Measurements from ENCODE around the gene FANCE.
"Not testable (repeated sequence)": the region's sequence is repeated elsewhere in the genome, so short reads cannot be mapped to it uniquely, and the experiment has no call there.

Gene FANCE

DNA sequence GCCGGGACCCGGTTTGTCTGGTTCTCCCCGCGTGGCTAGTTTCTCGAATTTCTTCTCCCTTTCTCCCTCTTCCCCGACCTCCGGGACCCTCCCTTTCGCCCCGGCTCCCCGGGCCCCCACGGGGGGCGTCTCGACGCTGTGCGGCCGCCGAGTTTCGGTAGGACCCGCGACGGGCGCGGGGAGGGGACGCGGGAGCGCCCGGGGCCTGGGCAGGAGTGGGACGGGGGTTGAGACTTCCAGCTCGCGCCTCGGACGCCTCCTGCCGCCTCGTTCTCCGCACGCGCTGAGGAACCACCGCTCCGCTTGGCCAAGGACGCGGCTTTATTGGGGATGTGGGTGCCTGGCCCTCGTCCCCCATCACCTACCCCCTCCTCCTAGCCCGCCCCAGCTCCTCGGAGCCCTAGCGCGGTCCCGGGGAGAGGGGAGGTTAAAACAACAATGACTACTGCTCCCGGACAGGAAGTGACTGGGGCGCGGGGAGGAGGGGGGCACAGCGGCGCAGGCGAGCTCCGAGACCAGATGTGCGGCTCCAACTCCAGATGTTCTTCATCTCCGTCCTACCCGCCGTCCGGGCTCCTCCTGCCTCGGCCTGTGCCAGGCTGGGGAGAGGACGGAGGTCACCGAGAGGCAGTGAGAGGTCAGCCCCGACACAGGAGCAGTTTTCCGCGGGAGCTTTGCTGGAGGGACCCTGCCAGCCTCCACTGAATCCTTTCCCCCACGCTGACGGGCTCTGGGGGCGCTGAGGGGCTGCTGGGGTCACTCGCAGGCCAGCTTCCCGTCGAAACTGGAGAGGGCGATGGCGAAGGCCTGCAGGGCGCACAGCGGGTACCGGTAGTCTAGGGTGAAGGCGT is 45.7 kb downstream of the FANCE start:
- DNase-seq (ENCODE audit: low read depth) = no peak

DNA sequence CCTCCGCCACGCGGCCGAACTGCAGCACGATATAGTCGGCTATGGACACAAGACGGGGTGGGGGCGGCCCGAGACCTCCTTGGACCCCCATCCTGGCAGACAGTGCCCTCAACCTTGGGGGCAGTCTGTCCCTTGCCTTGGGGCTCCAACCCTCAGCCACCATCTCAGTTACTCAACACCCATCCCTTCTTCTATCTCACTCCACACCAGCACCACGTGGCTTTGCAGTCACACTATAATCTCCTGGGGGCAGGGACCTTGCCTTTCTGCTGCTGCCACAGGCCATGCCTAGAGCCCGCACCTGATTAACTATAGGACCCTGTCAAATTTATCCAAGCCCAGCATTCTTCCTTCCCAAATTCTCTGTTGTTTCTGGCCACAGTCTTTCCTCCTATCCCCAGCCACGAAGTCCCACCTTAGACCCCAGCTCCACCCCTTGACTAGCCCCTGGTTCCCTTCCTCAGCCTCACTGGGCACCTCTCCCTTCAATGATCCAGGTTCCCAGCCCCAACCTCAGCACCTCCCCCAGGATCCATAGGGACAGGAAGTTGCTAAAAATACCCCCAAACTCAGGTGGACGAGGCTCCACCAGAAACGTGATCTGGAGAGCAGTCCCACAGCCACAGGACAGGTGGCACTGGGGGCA is 46.4 kb downstream of the FANCE start:
- DNase-seq (ENCODE audit: low read depth) = no peak

DNA sequence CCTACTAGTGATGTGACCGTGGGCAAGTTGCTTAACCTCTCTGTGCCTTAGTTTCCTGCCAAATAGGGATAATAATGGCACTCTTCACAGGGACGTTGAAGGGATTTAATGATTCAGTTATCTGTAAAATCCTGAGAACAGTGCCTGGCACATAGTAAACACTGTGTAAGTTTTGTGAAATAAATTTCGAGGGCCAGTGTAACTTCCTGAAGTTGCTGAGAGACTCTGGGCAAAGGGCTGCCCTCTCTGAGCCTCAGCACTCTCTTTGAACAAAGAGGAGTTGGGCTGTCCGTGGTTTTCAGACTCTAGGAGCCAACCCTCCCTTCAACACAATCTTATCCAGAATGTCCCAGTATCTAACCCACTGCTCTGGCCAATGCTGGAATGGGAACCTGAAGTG is 47.2 kb downstream of the FANCE start:
- DNase-seq (ENCODE audit: low read depth) = no peak

DNA sequence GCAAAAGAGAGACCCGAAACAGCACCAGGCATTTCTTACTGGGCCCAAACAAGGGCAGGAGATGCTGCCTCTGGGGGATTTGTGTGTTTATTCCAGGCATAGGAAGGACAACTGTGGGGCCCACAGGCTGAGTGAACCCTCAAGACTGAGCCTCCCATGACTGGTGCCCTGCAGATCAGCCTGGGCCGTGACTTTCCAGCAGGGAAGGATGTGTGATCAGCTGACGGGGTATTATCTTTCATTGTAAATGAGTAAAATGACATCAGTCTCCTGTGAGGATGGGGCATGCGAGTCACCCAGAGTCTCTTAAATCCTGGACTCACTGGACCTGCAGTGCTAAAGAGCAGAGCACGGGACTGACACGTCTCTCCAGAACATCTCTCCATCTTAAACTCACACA is 48.6 kb downstream of the FANCE start:
- DNase-seq (ENCODE audit: low read depth) = no peak

DNA sequence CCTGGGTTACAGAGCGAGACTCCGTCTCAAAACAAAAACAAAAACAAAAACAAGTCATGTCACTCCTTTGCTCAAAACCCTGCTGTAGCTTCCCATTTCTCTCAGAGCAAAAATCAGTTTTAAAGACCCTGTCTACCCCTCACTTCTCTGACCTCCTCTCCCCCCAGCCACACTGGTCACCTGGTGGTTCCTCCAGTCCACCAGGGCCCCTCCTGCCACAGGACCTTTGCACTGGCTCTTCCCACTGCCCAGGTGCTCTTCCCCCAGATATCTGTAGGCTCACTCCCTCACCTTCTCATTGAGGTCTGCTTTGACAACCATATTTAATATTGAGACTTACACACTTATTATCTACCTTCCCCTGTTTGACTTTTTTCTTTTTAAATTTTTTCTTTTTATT is 49.6 kb downstream of the FANCE start:
- no peak for DNase-seq (ENCODE audit: low read depth)

DNA sequence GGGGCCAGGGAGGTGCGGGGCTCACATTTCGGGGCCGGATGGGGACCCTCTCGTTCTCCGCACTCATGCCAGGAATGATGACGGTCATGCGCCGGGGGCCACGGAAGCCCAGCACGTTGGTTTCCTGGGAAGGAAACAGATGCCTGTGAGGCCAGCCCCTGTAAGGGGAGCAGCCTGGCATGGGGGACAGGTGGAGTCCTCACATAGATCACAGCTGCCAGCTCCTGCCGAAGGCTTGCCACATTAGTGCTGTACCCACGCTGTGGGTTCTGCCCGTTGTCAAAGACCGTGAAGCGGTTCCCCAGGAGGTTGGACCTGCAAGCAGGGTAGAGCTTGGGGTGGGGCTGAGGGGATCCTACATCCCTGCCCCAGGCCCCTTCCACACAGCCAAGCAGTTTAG is 51.4 kb downstream of the FANCE start:
- DNase-seq (ENCODE audit: low read depth) = no peak

DNA sequence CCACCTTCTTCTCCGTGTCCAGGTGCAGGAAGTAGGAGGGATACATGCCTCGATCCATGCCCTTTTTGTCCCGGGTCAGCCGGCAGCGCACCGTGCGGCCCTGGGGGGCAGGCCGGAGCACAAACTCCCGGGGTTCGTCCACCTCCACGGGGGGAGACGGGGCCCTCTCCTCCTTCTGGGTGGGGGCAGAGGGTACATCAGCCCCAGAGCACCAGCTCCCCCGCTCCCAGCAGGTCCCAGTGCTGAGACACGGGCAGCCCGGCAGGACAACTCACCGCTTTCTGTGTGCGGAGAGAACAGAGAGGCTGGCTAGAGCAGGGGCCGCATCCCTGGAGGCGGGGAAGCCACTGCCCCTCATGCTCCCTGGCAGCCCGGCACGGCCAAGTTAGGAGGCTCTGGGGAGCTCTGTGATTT is 53.9 kb downstream of the FANCE start:
- no peak for DNase-seq (ENCODE audit: low read depth)

DNA sequence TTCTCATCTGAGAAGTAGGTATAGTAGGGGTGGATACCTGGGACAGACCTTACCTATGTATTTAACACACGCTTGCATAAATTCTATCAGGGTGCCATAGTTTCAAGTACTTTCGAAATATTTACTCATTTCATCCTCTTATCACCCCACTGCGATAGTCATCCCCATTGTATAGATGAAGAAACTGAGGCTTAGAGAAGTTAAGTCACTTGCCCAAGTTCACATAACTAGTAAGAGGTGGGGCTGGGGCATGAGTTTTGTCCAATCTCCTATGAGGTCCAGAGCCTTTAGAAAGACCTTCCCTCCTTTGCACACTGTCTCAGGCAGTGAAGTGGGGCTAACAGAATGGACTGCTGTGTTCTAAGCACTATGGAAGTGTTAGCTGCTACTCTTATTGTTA is 54.4 kb downstream of the FANCE start:
- no peak for DNase-seq (ENCODE audit: low read depth)

DNA sequence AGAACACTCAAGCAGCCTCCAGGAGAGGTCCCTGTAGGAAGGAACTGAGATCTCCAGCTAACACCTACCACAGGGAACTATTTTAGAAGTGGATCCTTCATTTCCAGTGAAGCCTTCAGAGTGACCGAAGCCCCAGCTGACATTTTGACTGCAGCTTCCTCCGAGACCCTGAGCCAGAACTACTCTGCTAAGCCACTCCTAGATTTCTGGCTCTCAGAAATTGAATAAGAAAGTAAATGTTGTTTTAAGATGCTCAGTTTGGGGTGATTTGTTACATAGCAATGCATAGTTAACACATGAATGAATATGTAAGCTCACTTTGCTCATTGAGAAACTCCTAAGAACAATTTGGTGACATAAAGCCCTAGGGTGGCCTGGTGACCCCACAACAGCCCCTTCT is 55.1 kb downstream of the FANCE start:
- no peak for DNase-seq (ENCODE audit: low read depth)

DNA sequence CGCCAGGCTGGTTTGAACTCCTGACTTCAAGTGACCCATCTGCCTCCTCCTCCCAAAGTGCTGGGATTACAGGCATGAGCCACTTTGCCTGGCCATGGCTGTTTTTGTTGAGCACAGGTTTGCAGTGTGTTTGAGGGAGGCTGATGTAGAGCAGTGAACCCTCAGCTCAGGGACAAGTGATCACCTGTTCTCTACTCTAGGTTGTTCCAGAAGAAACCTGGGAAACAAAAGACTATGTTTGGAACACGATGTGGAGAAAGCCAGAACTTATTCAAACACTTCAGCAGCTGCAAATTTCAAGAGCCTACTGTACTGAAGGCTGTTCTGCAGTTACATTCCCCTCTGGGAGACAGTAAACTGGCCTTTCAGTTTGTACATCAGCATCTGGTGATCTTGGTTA is 55.9 kb downstream of the FANCE start:
- DNase-seq (ENCODE audit: low read depth) = no peak

DNA sequence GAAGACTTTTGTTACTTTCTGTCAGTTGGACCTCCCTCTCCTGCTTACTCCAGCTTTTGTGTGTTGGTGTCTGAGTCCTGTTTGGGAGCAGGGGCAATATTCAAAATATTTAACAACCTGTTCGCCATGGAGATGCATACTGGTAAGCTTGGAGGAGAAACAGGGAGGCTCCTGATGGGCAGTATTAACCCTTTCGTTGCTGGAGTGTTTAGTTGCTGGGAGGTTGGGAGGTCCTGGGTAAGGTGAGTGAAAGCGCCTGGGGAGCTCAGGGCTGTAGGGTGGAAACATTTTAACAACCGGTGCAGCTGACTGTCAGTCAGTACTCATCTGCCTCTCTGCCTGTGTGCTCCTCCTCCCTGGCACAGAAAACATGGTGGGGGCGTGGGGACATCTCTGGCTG is 56.4 kb downstream of the FANCE start:
- DNase-seq (ENCODE audit: low read depth) = no peak

DNA sequence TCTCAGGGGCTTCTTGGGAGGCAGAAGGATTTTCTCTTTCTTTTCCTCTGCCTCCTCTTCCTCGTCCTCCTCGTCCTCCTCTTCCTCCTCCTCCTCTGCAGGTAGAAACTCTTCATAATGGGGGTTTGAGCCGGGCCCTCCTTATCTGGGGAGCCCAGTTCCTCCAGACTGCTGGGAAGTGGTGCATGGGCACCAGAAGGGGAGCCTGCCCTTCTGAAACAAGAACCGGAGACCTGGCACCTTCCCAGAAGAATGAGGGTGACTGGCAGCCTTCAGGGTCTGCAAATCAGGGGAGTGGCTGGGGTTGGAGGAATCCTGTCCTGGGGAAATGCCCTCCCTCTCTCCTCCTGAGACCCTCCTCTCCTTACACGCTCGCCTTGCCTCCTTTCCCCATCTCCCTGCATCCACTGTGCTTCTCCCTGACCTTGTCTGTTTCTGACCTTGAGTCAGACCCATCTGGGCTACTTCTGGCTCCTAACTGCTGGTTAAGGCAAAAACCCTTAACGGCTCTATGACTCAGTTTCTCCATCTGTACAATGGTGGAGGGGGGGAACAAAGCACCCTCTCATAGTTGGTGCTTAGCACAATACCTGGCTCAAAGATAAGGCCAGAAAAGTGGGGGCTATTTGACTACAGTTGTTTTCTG is 58.9 kb downstream of the FANCE start:
- no peak for DNase-seq (ENCODE audit: low read depth)

DNA sequence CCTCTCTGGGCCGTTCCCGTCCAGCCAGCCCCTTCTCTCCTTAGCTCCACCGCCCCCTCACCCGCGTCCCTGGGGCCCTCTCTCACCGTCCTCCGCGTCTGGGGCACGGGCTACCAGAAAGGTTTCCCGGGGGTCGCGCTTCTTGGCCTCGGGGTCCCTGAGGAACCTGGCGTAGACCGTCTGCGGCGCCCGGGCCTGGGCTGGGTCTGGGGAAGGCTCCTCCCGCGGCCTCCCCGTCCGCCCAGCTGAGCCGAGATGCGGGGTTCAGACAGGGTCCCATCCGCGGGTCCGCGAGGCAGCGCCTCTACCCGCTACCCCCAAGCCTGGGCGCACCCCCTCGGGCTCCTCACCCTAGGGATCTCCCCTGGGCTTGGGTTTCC is 59.4 kb downstream of the FANCE start:
- no peak for DNase-seq (ENCODE audit: low read depth)

DNA sequence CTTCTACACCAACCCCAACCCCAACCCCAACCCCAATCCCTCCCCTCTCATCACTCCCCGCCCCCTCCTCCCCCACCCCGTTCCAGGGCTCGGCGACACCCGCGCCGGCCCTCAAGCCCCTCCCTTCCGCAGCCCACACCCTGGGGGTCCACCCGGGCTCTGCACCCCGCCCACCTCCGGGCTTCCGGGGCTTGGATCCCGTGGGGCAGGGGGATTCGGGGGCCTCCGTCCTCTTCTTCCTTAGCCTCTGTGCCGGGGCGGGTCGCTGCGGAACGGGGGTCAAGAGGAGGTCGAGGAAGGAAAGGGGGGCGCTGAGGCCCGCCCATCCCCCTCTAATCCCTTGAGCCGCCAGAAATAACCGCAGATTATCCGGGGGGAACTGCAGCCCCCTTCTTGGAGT is 59.9 kb downstream of the FANCE start:
- no peak for DNase-seq (ENCODE audit: low read depth)

DNA sequence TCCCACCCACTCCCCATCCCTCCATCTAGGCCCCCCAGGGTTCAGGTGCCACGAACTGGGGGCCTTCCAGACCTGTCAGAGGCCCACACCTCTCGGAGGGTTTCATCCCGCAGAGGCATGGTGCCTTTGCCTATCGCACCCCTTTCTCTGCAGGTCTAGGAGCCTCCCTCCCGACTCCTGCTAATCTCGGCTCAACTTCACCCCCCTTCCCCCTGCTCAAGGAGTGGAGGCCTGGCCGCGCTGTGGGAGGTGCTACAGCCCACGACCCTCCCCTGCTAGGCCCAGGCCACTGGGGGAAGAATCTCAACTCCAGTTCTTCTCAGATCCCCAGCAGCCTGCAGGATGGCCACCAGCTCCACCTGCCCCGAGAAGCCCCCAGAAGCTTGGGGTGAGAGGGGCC is 60.6 kb downstream of the FANCE start, which contains the start of gene TULP1:
Gene TULP1, minus strand, starts transcription at position 157 of the 400 bp plus-strand sequence. Its CDS starts 38 bp downstream, at position 119.
- no peak for DNase-seq (ENCODE audit: low read depth)

DNA sequence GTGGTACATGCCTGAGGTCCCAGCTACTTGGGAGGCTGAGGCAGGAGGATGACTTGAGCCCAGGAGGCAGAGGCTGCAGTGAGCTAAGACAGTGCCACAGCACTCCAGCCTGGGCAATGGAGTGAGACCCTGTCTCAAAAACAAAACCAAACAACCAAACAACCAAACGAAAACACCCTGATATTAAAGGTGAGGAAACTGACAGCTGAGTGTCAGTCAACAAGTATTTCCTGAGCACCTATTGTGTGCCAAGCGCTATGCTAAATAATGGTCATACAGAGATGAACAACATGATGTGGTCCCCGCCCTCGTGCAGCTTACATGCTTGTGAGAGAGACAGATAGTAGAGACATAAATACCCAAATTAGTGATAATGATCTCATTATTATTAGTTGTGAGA is 62.4 kb downstream of the FANCE start:
- no peak for DNase-seq (ENCODE audit: low read depth)

DNA sequence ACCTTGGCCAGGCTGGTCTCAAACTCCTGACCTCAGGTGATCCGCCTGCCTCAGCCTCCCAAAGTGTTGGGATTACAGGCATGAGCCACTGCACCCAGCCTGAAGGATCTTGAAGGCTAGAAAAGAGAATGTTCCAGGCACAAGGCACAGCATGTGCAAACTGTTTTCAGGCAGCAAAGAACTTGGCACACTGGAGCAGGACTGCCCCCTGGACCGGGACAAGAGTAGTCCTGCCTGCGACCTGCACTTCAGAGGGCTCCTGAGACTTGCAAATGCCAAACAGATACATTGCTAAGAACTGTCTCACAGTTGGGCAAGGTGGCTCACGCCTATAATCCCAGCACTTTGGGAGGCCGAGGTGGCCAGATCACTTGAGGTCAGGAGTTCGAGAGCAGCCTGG is 63.8 kb downstream of the FANCE start:
- not testable (repeated sequence) for DNase-seq (ENCODE audit: low read depth)
